ENCODE data around the gene PRRC2B. TPM values are rescaled to one million over a fixed set of nuclear protein-coding genes. Genes with fewer than 3 reads are reported as not detected.
"Not testable (repeated sequence)": the region's sequence is repeated elsewhere in the genome, so short reads cannot be mapped to it uniquely, and the experiment has no call there.

PRRC2B gene
- total RNA-seq, 1 experiment from 2014 or later = 26.2 TPM

DNA sequence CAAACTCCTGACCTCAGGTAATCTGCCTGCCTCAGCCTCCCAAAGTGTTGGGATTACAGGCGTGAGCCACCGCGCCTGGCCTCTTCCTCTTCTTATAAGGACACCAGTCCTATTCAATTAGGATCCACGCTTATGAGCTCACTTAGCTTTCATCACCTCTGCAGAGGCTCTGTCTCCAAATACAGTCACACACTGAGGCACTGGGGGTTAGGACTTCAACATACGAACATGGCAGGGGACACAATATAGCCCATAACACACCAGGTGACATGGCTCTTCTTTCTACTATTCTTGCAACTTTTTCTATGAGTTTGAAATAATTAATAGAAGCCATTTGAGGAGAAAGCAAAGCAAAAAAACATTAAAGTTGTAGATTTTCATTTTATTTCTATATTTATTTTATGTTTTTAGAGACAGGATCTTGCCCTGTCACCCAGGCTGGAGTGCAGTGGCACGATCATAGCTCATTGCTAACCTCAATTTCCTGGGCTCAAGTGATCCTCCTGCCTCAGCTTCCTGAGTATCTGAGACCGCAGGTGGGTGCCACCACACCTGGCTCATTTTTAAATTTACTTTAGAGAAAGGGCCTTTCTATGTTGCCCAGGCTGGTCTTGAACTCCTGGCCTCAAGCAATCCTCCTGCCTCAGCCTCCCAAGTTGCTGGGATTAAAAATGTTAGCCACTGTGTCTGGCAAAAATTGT lies 145.5 kb downstream of the PRRC2B start:
- DNase-seq (ENCODE audit: low spot score) = no peak

DNA sequence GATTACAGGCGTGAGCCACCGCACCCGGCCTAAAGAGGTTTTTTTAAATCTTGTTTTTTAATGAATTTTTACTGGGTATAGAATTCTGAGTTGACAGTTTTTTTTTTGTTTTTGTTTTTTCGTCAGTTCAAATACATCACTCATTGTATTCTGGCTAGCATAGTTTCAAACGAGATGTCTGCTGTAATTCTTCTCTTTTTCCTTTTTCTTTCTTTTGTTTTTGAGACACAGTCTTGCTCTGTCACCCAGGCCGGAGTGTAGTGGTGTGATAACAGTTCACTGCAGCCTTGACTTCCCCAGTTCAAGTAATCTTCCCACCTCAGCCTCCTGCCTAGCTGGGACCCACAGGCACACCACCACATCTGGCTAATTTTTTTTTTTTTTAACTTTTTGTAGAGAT lies 149.3 kb downstream of the PRRC2B start:
- DNase-seq (ENCODE audit: low spot score) = no peak

DNA sequence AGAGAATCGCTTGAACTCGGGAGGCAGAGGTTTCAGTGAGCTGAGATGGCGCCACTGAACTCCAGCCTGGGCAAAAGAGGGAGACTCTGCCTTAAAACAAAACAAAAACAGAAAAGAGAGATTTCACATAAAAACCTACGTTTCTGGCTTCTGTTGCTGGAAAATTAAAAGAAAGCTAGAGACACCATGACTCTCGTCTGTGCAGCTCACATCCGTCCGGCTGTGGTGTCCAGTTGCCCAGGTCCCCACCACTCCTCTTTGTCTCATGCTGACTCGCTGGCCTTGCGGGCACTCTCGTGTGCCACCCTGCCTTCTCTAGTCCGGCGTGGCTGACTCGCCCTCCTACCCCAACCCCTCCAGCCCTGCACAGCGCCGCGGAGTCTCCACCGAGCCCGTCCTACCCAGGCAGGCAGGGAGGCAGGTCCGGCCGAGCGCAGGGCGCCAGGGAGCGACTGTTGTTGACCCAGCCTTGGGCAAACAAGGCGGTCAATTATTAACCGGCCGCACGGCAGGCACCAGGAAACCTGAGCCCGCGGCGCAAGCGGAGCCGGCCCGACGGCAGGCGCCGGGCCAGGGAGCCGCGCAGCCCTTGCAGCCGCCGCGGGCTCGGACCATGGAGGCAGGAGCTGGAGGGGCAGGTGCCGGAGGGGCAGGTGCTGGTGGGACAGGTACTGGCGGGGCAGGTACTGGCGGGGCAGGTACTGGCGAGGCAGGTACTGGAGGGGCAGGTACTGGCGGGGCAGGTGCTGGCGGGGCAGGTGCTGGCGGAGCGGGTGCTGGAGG lies 151.3 kb downstream of the PRRC2B start, which contains the start of gene PRRT1B:
Gene PRRT1B (plus strand): TSS at position 521 of the 783 bp plus-strand sequence. CDS start 93 bp downstream, at position 614.
- DNase-seq (ENCODE audit: low spot score) = no peak

DNA sequence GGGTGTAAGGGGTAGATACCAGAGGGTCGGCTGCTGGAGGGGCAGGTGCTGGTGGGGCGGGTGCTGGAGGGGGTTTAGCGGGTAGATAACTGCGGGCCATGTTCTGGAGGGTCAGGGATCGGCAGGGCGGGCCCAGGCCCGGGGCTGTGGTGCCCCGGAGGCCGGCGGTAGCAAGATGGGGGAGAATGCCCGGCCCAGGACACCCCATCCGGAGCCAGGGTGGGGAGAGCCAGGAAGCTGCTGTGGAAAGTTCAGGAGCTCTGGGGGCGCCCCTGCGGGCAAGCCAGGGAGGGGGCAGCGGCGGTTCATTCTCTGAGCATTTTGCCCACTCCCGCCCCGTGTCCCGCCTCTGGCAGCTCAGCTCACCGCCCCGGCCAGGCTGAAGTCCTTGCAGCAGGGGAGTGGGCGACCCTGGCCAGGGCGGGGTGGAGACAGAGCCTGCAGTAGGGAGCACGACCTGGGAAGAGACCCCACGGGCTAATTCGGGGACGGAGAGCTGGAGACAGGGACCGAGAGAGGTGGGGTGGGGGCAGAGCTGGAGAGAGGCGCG lies 152.0 kb downstream of the PRRC2B start:
- DNase-seq (ENCODE audit: low spot score) = no peak

DNA sequence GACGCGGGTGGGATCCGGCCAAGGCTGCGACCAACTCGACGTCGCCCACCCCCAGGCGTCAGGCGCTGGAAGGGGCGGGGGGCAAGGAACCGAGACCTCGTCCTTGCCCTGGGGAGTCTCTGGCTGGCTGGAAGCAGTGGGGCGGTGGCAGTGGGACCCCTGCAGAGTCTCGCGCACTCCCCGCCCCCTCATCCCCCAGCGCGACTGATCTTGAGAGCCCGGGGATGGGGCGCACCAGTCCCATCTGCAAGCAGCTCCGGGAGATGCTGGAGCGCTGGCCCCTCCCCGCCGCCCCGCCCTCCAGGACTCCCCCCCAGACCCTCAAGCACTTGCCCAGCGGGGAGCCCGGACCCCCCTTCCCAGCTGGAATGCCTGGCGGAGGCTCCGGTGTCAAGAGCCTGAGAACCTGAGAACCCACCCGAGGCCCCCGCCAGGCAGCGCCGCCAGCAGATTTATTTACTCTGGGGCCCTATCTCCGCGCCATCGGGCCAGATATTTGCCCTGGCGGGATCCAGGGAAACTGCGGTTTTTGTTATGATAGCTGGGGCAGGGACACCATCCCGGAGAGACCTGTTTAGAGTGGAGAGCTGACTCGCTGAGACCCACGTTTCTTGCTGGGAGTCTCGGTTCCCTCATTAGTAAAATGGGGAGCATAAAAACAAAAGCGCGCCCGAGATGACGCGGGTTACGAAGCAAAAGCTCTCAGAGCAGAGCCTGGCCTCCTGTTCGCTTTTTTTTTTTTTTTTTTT lies 152.6 kb downstream of the PRRC2B start:
- no peak for DNase-seq (ENCODE audit: low spot score)

DNA sequence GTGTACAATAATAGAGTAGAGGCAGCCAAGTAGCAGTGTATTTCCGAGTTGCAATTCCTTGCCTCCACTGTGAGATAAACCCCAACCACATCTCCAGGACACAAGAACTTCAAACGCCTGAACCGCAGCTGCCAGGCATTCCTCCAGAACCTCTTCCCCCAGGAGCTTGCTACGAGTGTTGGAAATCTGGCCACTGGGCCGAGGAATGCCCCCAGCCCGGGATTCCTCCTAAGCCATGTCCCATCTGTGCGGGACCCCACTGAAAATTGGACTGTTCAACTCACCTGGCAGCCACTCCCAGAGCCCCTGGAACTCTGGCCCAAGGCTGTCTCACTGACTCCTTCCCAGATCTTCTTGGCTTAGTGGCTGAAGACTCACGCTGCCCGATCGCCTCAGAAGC lies 155.3 kb downstream of the PRRC2B start:
- not testable (repeated sequence) for DNase-seq (ENCODE audit: low spot score)

Other genes with a start within 250 kb of the PRRC2B start
- gene FAM78A, start 117.6 kb upstream of the PRRC2B start, total RNA-seq (2014; rRNA removed; shearing (Covaris generic)) = 0.29 and 0.87 TPM in 2 replicates
- gene PLPP7, start 104.4 kb upstream of the PRRC2B start, total RNA-seq (2014; rRNA removed; shearing (Covaris generic)) = 0.19 TPM in 1 of 2 replicates, not detected in the other
- gene POMT1, start 108.8 kb downstream of the PRRC2B start, total RNA-seq (2014; rRNA removed; shearing (Covaris generic)) = 7.8 and 10.5 TPM in 2 replicates
- gene UCK1, start 137.2 kb downstream of the PRRC2B start, total RNA-seq (2014; rRNA removed; shearing (Covaris generic)) = 20.3 and 21.3 TPM in 2 replicates
- not detected in 2 replicates for gene PRRT1B, start 151.4 kb downstream of the PRRC2B start, total RNA-seq (2014; rRNA removed; shearing (Covaris generic))